ENCODE results near the gene PLXNA4.

GRCh38 chr7:132536654-132537395, 39.4 kb downstream of the PLXNA4 start:
- TF ChIP-seq CTCF (IDR thresholded peaks at IDR 0.05; ENCODE audit: insufficient read depth, low read depth, low read length) (no peak), EZH2 (IDR thresholded peaks at IDR 0.05; ENCODE audit: insufficient read depth, low read length) (no peak)

All from astrocyte (in vitro differentiated cells and primary cell).